H1 (cell line): Measurements from ENCODE around the gene CFDP1. TPM values are rescaled to one million over a fixed set of nuclear protein-coding genes. Genes with fewer than 3 reads are reported as not detected.
A peak's percentile ranks its signal among the peaks of the same experiment; 100 is the strongest.

Experiments used
- CTCF ChIA-PET: fragments of 300-600 bp; sonication (Branson Sonifier 250); formaldehyde crosslinking; loops from one replicate; lab custom pipeline; 2021; ENCODE audit not compliant: partially characterized antibody; lab: Charles Lee
- POLR2A ChIA-PET: fragments of 300-600 bp; sonication (Branson Sonifier 250); formaldehyde crosslinking; loops from one replicate; lab custom pipeline; 2021; ENCODE audit warnings: inconsistent platforms; ENCODE audit not compliant: partially characterized antibody; lab: Charles Lee
- DNase-seq, 2 experiments: peaks; one replicate each; pipeline versions ENCODE4 v3.0.0 to v3.0.0-alpha.2; 2010 to 2022; ENCODE audit warnings: low spot score in 2 of 2, low read depth in 1 of 2, mixed read lengths in 1 of 2
- FAIRE-seq: peaks from 2 replicates; lab custom pipeline; 2011; peaks lifted over from hg19 to GRCh38; lab: Jason Lieb, UNC
- H2AFZ ChIP-seq: 2 replicates; pipeline ENCODE4 v1.8.1; 2012; ENCODE audit warnings: low read length, inconsistent platforms
- H2AK5ac ChIP-seq: 2 replicates; pipeline ENCODE4 v1.6.1; 2013; ENCODE audit warnings: low read depth, low read length
- H2BK120ac ChIP-seq: replicated peaks from 2 replicates; pipeline ENCODE3; 2013; ENCODE audit warnings: low read depth, low read length, inconsistent platforms
- H2BK12ac ChIP-seq: 2 replicates; pipeline ENCODE4 v1.6.1; 2013; ENCODE audit warnings: low read depth, low read length
- H2BK15ac ChIP-seq: 2 replicates; pipeline ENCODE4 v1.6.1; 2013; ENCODE audit warnings: low read length
- H2BK20ac ChIP-seq: 2 replicates; pipeline ENCODE4 v1.6.1; 2013; ENCODE audit warnings: low read length
- H2BK5ac ChIP-seq: 2 replicates; pipeline ENCODE4 v1.6.1; 2013; ENCODE audit warnings: low read depth, low read length
- H3K14ac ChIP-seq: 2 replicates; pipeline ENCODE4 v1.6.1; 2013; ENCODE audit warnings: inconsistent platforms; ENCODE audit not compliant: insufficient read length
- H3K18ac ChIP-seq: 2 replicates; pipeline ENCODE4 v1.6.1; 2013; ENCODE audit warnings: low read length; ENCODE audit errors: extremely low read depth
- H3K23ac ChIP-seq: 2 replicates; pipeline ENCODE4 v1.6.1; 2013; ENCODE audit warnings: inconsistent platforms; ENCODE audit not compliant: insufficient read length
- H3K23me2 ChIP-seq: 2 replicates; pipeline ENCODE4 v1.6.1; 2013; ENCODE audit warnings: low read depth, low read length
- H3K27ac ChIP-seq: 2 replicates; pipeline ENCODE4 v1.6.1; 2011; ENCODE audit warnings: low read depth, low read length, inconsistent platforms
- H3K27me3 ChIP-seq, 4 experiments: replicated peaks in 1 of 4; 1 replicate in 1 of 4; 2 replicates in 3 of 4; pipeline versions ENCODE4 v1.6.1 to v1.8.1; 2011 to 2013; ENCODE audit warnings: low read length in 3 of 4, mild to moderate bottlenecking in 3 of 4, inconsistent platforms in 2 of 4, mixed read lengths in 2 of 4, moderate library complexity in 1 of 4; ENCODE audit not compliant: control insufficient read depth in 3 of 4, insufficient read depth in 3 of 4; ENCODE audit errors: extremely low read depth in 1 of 4
- H3K36me3 ChIP-seq, 4 experiments: 2 replicates each; pipeline versions ENCODE4 v1.6.1 to v1.8.1; 2011 to 2013; ENCODE audit warnings: mild to moderate bottlenecking in 4 of 4, low read length in 3 of 4, moderate library complexity in 2 of 4, control low read depth in 1 of 4, inconsistent platforms in 1 of 4; ENCODE audit not compliant: insufficient read depth in 4 of 4, control insufficient read depth in 2 of 4
- H3K4ac ChIP-seq: replicated peaks from 2 replicates; pipeline ENCODE3; 2013; ENCODE audit warnings: low read length, low read depth, mixed read lengths, inconsistent platforms; ENCODE audit not compliant: insufficient read length
- H3K4me1 ChIP-seq, 4 experiments: replicated peaks in 1 of 4; 1 replicate in 1 of 4; 2 replicates in 3 of 4; pipeline versions ENCODE4 v1.6.1 to v1.8.1; 2011 to 2013; ENCODE audit warnings: low read length in 3 of 4, inconsistent platforms in 2 of 4, mixed read lengths in 1 of 4; ENCODE audit not compliant: insufficient read depth in 4 of 4, control insufficient read depth in 3 of 4
- H3K4me2 ChIP-seq, 2 experiments: 2 replicates each; pipeline versions ENCODE4 v1.6.1 to v1.8.1; 2011 to 2013; ENCODE audit warnings: low read depth in 2 of 2, low read length in 2 of 2, control low read depth in 1 of 2, inconsistent platforms in 1 of 2, mild to moderate bottlenecking in 1 of 2; ENCODE audit not compliant: insufficient read depth in 1 of 2
- H3K4me3 ChIP-seq, 4 experiments: fragments of 200-600, 300-600 bp in 1 of 4; sonication (generic), shearing (Covaris generic), sonication (Bioruptor Twin) in 1 of 4; 2 replicates each; pipeline versions ENCODE4 v1.5.1 to v1.8.1; 2011 to 2016; ENCODE audit warnings: low read length in 4 of 4, low read depth in 3 of 4, control low read depth in 2 of 4, inconsistent platforms in 2 of 4, mild to moderate bottlenecking in 2 of 4, mixed read lengths in 1 of 4, moderate library complexity in 1 of 4; ENCODE audit not compliant: insufficient read depth in 2 of 4; ENCODE audit errors: extremely low read depth in 1 of 4
- H3K56ac ChIP-seq: replicated peaks from 2 replicates; pipeline ENCODE3; 2013; ENCODE audit warnings: low read depth, mild to moderate bottlenecking, mixed read lengths, low read length, inconsistent platforms; ENCODE audit not compliant: insufficient read length
- H3K79me1 ChIP-seq: 2 replicates; pipeline ENCODE4 v1.6.1; 2013; ENCODE audit warnings: low read depth, low read length, control low read depth
- H3K79me2 ChIP-seq, 2 experiments: 2 replicates each; pipeline versions ENCODE4 v1.6.1 to v1.8.1; 2012 to 2013; ENCODE audit warnings: low read length in 2 of 2, mild to moderate bottlenecking in 2 of 2, inconsistent platforms in 1 of 2; ENCODE audit not compliant: insufficient read depth in 2 of 2, control insufficient read depth in 1 of 2
- H3K9ac ChIP-seq, 4 experiments: replicated peaks in 1 of 4; 1 replicate in 1 of 4; 2 replicates in 3 of 4; pipeline versions ENCODE4 v1.6.1 to v1.8.1; 2011 to 2013; ENCODE audit warnings: low read depth in 3 of 4, low read length in 3 of 4, control low read depth in 2 of 4, mild to moderate bottlenecking in 2 of 4, moderate library complexity in 2 of 4, inconsistent platforms in 1 of 4; ENCODE audit errors: extremely low read depth in 1 of 4
- H3K9me3 ChIP-seq, 2 experiments: 2 replicates each; pipeline versions ENCODE4 v1.6.1 to v1.8.1; 2012 to 2013; ENCODE audit warnings: mild to moderate bottlenecking in 2 of 2, moderate library complexity in 2 of 2, control low read depth in 1 of 2, inconsistent platforms in 1 of 2, low read depth in 1 of 2, low read length in 1 of 2, mixed read lengths in 1 of 2; ENCODE audit not compliant: insufficient read depth in 2 of 2
- H4K20me1 ChIP-seq, 2 experiments: replicated peaks in 1 of 2; 2 replicates each; pipeline versions ENCODE3 to v1.8.1; 2011 to 2013; ENCODE audit warnings: inconsistent platforms in 2 of 2, low read length in 2 of 2, mild to moderate bottlenecking in 1 of 2; ENCODE audit not compliant: insufficient read depth in 2 of 2, control insufficient read depth in 1 of 2
- H4K5ac ChIP-seq: 2 replicates; pipeline ENCODE4 v1.6.1; 2013; ENCODE audit warnings: low read length, low read depth, mixed read lengths, inconsistent platforms; ENCODE audit not compliant: insufficient read length
- H4K8ac ChIP-seq: 2 replicates; pipeline ENCODE4 v1.8.0; 2013; ENCODE audit warnings: mild to moderate bottlenecking, moderate library complexity, low read length, inconsistent platforms; ENCODE audit not compliant: insufficient read depth; ENCODE audit errors: extremely low read depth
- H4K91ac ChIP-seq: replicated peaks from 2 replicates; pipeline ENCODE3; 2013; ENCODE audit warnings: low read length, mixed read lengths, inconsistent platforms; ENCODE audit not compliant: insufficient read length
- WGBS, 2 experiments: shearing (Covaris generic) in 1 of 2; methylation state at CpG; one replicate each; pipeline versions ENCODE4 v1.1.6 to v1.1.7; 2013 to 2015; ENCODE audit warnings: low lambda C conversion rate in 2 of 2, mixed read lengths in 2 of 2, inconsistent platforms in 1 of 2, low coverage in 1 of 2, missing lambda C conversion rate in 1 of 2; ENCODE audit not compliant: insufficient replicate concordance in 2 of 2, insufficient coverage in 1 of 2, insufficient read length in 1 of 2; ENCODE audit errors: extremely low coverage in 1 of 2, missing lambda C conversion rate in 1 of 2; 5-methylcytosine and 5-hydroxymethylcytosine counted together
- polyA plus RNA-seq, 7 experiments: library from polyadenylated mRNA; depleted of rRNA in 3 of 7; stranded (reverse) in 5 of 7; unstranded in 2 of 7; fragments of >200 nt in 5 of 7; fragments of 200-250 nt in 2 of 7; gene quantifications; 1 replicate in 5 of 7; 2 replicates in 1 of 7; 4 replicates in 1 of 7; pipeline versions ENCODE4 v1.2.1 to v1.2.3, GENCODE V29; 2011 to 2013; ENCODE audit warnings: missing spikeins in 2 of 7, mixed read lengths in 2 of 7
- total RNA-seq: library from RNA; stranded (reverse); fragmentation: NEBNext Ultra II Directional; extraction: Animal tissue kit (Norgen Biotek cat#: 25700); gene quantifications from 2 replicates; pipeline ENCODE4 v1.2.1, GENCODE V29; 2021

Gene CFDP1
- total and polyA plus RNA-seq, 2 of the 8 experiments (the other 6 are each of a cell fraction or from before 2014, with no cell fraction given): 25.5 to 77.3 TPM

DNA sequence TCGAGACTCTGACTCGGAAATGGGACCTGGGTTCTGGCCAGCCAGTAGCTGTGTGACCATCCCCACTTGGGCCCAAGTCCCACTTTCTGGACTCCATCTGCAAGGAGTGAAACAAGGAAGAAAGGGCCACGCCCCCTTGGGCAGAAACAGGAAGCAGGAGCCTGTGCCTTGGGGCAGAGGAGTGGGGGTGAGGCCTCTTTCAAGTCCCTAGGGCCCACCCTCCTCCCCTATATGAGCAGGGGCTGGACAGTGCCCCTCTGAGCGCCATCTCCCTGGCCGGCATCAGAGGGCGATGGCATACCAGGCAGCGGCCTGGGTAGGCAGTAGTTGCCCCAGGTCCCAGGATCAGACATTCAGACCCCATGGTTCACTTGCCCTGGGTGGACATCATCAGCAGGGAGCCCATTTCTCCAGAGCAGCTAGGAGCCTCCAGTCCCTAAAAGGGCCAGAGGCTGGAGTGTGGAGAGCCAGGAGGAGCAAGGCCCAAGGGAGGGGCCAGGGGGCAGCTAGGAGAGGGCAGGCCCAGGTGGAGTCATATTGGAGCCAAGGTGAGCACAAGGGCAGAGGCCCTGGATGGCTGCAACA is 189.0 kb downstream of the CFDP1 start:
- CTCF ChIA-PET: interaction anchor here (1.4 to 15.7 kb wide), 3 partner anchors 9 to 141 kb away, joined by 6 to 236 read pairs (median 10); no protein-coding TSS in a partner anchor

More for the DNA sequence above, 189.0 kb downstream of the CFDP1 start:
- DNase-seq (no peak), FAIRE-seq (no peak)
- POLR2A ChIA-PET: interaction anchor here (1.0 to 22.7 kb wide), 4 partner anchors 5 to 189 kb away, joined by 3 to 375 read pairs (median 189); partner anchors contain the start of genes BCAR1 and CFDP1
- Histone ChIP-seq H4K20me1 (peaks cover 43 to 56% of the 10 kb centered on the region in 2 experiments), H3K23ac (no peak overlapping the region), H3K18ac (0 out of 2 replicates have a peak overlapping the region, but pooled peaks have one; percentile 13), H3K56ac (peak overlapping the region; percentile 3), H2BK15ac (peak overlapping the region; percentile 6; the same call in 1 of the 2 replicates), H3K14ac (no peak overlapping the region), H3K79me2 (peaks cover 15 to 98% of the 10 kb centered on the region in 2 experiments; a peak in 3 of 4 replicates), H3K36me3 (peaks cover 0 to 25% (median 10%) of the 10 kb centered on the region in 4 experiments; a peak in 6 of 8 replicates), H3K9ac (peak overlapping the region in 1 of 4 experiments; percentile 40; a peak in 2 of 7 replicates), H2AFZ (no peak overlapping the region), H3K27ac (peak overlapping the region; percentile 73), H3K23me2 (no peaks in the 10 kb centered on the region), H3K4me3 (no peak overlapping the region), H4K91ac (peak overlapping the region; percentile 66), H4K8ac (no peak overlapping the region), H3K4me2 (no peak overlapping the region), H3K9me3 (no peaks in the 10 kb centered on the region), H2BK5ac (peak overlapping the region; percentile 36), H2BK20ac (peak overlapping the region; percentile 72; the same call in 1 of the 2 replicates), H3K79me1 (peaks cover 29% of the 10 kb centered on the region), H2AK5ac (peak overlapping the region; percentile 65; the same call in 1 of the 2 replicates), H3K27me3 (no peaks in the 10 kb centered on the region), H4K5ac (peak overlapping the region; percentile 2), H3K4ac (no peak overlapping the region), H2BK120ac (no peak overlapping the region), H3K4me1 (peaks cover 0 to 50% (median 38%) of the 10 kb centered on the region in 4 experiments; a peak in 6 of 7 replicates), H2BK12ac (peak overlapping the region; percentile 18; the same call in 1 of the 2 replicates)
- 95% methylated on average over 7 of the region's 7 CpGs; no CpG with 5 or more reads in 1 of the 2 experiments for WGBS, 2 experiments
